K562 (cell line): ENCODE results near the gene SCARB2. TPM values are rescaled to one million over a fixed set of nuclear protein-coding genes. Genes with fewer than 3 reads are reported as not detected.

ENCODE experiments used
- HLTF ChIP-seq: fragments of 450-650 bp; IDR thresholded peaks from 2 replicates; pipeline ENCODE4 v1.6.1; 2016
- HMG20B ChIP-seq: fragments of 250-450 bp; sonication (Bioruptor Pico); IDR thresholded peaks from 2 replicates; pipeline ENCODE4 v1.5.0; 2021; ENCODE audit warnings: mild to moderate bottlenecking
- NCOA1 ChIP-seq: fragments of 450-650 bp; IDR thresholded peaks from 2 replicates; pipeline ENCODE4 v1.6.1; 2016; ENCODE audit warnings: low read depth
- NR2C2 ChIP-seq, 2 experiments: fragments of 200-800 bp in 1 of 2; sonication (Bioruptor generic) in 1 of 2; sonication (generic) in 1 of 2; formaldehyde crosslinking in 1 of 2; IDR thresholded peaks; 2 replicates each; pipeline versions ENCODE4 v1.6.1 to v1.8.0; 2016 to 2022; ENCODE audit warnings: mild to moderate bottlenecking in 1 of 2, missing compliant biosample characterization in 1 of 2, missing genetic modification characterization in 1 of 2, missing genetic modification reagents in 1 of 2
- NR4A1 ChIP-seq, 2 experiments: fragments of 250-450 bp in 1 of 2; fragments of 450-650 bp in 1 of 2; sonication (Bioruptor Pico) in 1 of 2; IDR thresholded peaks; 2 replicates each; pipeline versions ENCODE4 v1.4.0 to v1.6.1; 2016 to 2020; ENCODE audit warnings: mild to moderate bottlenecking in 2 of 2, missing compliant biosample characterization in 1 of 2, missing genetic modification characterization in 1 of 2, moderate library complexity in 1 of 2
- RAD51 ChIP-seq: fragments of 450-650 bp; IDR thresholded peaks from 2 replicates; pipeline ENCODE4 v1.7.1; 2016; ENCODE audit warnings: low read depth, mild to moderate bottlenecking, borderline replicate concordance
- SLC30A9 ChIP-seq: fragments of 250-450 bp; sonication (Bioruptor Pico); IDR thresholded peaks from 2 replicates; pipeline ENCODE4 v1.8.0; 2022; ENCODE audit warnings: mild to moderate bottlenecking, moderate library complexity
- SMARCA4 ChIP-seq: fragments of 450-650 bp; IDR thresholded peaks from 2 replicates; pipeline ENCODE4 v1.6.1; 2016
- SMC3 ChIP-seq: conservative IDR thresholded peaks from 2 replicates; pipeline ENCODE4 v1.6.1; 2011; ENCODE audit warnings: low read depth, low read length, improper control_type of control experiment; ENCODE audit not compliant: insufficient read depth
- SRSF7 ChIP-seq: fragments of 200-400 bp; formaldehyde crosslinking; optimal IDR thresholded peaks from 2 replicates; pipeline ENCODE3; 2017; ENCODE audit warnings: mild to moderate bottlenecking, low read depth, low read length
- ZFX ChIP-seq: sonication (generic); formaldehyde crosslinking; IDR thresholded peaks from 2 replicates; pipeline ENCODE4 v1.8.0; 2022; ENCODE audit warnings: mild to moderate bottlenecking, missing genetic modification reagents, moderate library complexity
- ZNF717 ChIP-seq: fragments of 250-450 bp; sonication (Bioruptor Pico); IDR thresholded peaks from 2 replicates; pipeline ENCODE4 v1.5.0; 2021
- polyA plus RNA-seq, 8 experiments: library from polyadenylated mRNA; depleted of rRNA in 4 of 8; stranded (reverse) in 5 of 8; unstranded in 3 of 8; fragments of >200 nt; fragmentation: Nextera tagmentation in 2 of 8; fragmentation: Illumina TruSeq in 1 of 8; extraction: Ambion mirVana in 2 of 8; extraction: Trizol in 1 of 8; gene quantifications; 2 replicates each; pipeline versions ENCODE4 v1.2.1 to v1.2.3, GENCODE V29; 2011 to 2014; ENCODE audit warnings: inconsistent platforms in 1 of 8, missing spikeins in 1 of 8
- total RNA-seq, 7 experiments: library from RNA; depleted of rRNA in 6 of 7; stranded (reverse); fragments of >200 nt in 6 of 7; fragmentation: Illumina TruSeq in 2 of 7; extraction: Trizol in 2 of 7; gene quantifications; 2 replicates each; pipeline versions ENCODE4 v1.2.1 to v1.2.3, GENCODE V29; 2011 to 2021; ENCODE audit warnings: low replicate concordance in 1 of 7
- TF ChIP-seq, protein P1 (sequence below): fragments of 250-450 bp; sonication (Bioruptor Pico); IDR thresholded peaks from 2 replicates; pipeline ENCODE4 v1.8.0; 2022; ENCODE audit warnings: inconsistent platforms, mild to moderate bottlenecking, moderate library complexity, borderline replicate concordance
- TF ChIP-seq, protein P2 (sequence below), 3 experiments: fragments of 200-800 bp in 1 of 3; sonication (Bioruptor generic) in 1 of 3; sonication (generic) in 1 of 3; formaldehyde crosslinking in 1 of 3; IDR thresholded peaks; 2 replicates each; pipeline versions ENCODE4 v1.6.1 to v1.8.0; 2016 to 2022; ENCODE audit warnings: mild to moderate bottlenecking in 2 of 3, missing compliant biosample characterization in 2 of 3, missing genetic modification characterization in 2 of 3, missing genetic modification reagents in 1 of 3
- TF ChIP-seq, protein P3 (sequence below): fragments of 450-650 bp; IDR thresholded peaks from 2 replicates; pipeline ENCODE4 v1.6.1; 2014; ENCODE audit warnings: low read depth, mild to moderate bottlenecking, moderate library complexity, borderline replicate concordance
- TF ChIP-seq, protein P4 (sequence below): fragments of 250-450 bp; sonication (Bioruptor Pico); IDR thresholded peaks from 2 replicates; pipeline ENCODE4 v1.8.0; 2021; ENCODE audit warnings: moderate library complexity, mild to moderate bottlenecking, inconsistent platforms
- TF ChIP-seq, protein P5 (sequence below): fragments of 450-650 bp; IDR thresholded peaks from 2 replicates; pipeline ENCODE4 v1.6.1; 2016
- TF ChIP-seq, protein P6 (sequence below): fragments of 450-650 bp; conservative IDR thresholded peaks from 2 replicates; pipeline ENCODE4 v1.6.1; 2016; ENCODE audit warnings: missing genetic modification characterization, low read depth, mild to moderate bottlenecking, control low read depth, missing compliant biosample characterization

Gene SCARB2
- total and polyA plus RNA-seq, 9 of the 15 experiments (the other 6 are each of a cell fraction or from before 2014, with no cell fraction given), result 6.1 to 25.8 (median 17.8) TPM

DNA sequence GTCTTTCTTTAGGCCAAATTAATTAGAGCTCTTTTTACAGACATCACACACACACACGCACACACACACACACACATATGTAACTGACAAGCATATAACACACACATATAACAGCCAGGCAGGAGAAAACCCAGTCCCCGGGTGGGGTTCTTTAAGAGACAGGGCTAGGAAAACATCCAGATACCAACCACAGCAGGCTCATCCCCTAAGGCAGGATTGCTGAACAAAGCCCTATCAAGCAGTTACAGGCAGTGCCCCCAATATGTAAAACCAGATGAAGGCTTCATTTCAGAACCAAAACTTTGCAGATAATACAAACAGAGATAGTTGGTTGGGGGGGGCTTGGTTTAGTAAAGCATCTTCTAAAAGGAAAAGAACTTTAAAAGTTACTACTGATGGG, 19.9 kb upstream of the SCARB2 start (continued):
- TF ChIP-seq, protein P1, sequence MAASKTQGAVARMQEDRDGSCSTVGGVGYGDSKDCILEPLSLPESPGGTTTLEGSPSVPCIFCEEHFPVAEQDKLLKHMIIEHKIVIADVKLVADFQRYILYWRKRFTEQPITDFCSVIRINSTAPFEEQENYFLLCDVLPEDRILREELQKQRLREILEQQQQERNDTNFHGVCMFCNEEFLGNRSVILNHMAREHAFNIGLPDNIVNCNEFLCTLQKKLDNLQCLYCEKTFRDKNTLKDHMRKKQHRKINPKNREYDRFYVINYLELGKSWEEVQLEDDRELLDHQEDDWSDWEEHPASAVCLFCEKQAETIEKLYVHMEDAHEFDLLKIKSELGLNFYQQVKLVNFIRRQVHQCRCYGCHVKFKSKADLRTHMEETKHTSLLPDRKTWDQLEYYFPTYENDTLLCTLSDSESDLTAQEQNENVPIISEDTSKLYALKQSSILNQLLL (CRISPR knock-in tag), result no peak
- TF ChIP-seq HLTF (0 out of 2 replicates have a peak, but pooled peaks have one; percentile 50), ZFX (CRISPR knock-in tag) (no peak), SRSF7 (no peak), RAD51 (no peak), SLC30A9 (CRISPR knock-in tag) (no peak), ZNF717 (CRISPR knock-in tag) (no peak), NCOA1 (no peak), NR4A1 (CRISPR knock-in tag; IDR thresholded peaks at IDR 0.05) (no peak), NR4A1 (tag; IDR thresholded peaks at IDR 0.05) (no peak), SMARCA4 (peak; percentile 17; the same call in 1 of the 2 replicates), NR2C2 (CRISPR knock-in tag; IDR thresholded peaks at IDR 0.05) (no peak), NR2C2 (tag; IDR thresholded peaks at IDR 0.05) (no peak), SMC3 (no peak), HMG20B (CRISPR knock-in tag) (no peak)
- TF ChIP-seq, protein P2, sequence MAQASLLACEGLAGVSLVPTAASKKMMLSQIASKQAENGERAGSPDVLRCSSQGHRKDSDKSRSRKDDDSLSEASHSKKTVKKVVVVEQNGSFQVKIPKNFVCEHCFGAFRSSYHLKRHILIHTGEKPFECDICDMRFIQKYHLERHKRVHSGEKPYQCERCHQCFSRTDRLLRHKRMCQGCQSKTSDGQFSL (CRISPR knock-in tag; IDR thresholded peaks at IDR 0.05), result no peak
- TF ChIP-seq, protein P2 (tag; IDR thresholded peaks at IDR 0.05), result no peak
- TF ChIP-seq, protein P3, sequence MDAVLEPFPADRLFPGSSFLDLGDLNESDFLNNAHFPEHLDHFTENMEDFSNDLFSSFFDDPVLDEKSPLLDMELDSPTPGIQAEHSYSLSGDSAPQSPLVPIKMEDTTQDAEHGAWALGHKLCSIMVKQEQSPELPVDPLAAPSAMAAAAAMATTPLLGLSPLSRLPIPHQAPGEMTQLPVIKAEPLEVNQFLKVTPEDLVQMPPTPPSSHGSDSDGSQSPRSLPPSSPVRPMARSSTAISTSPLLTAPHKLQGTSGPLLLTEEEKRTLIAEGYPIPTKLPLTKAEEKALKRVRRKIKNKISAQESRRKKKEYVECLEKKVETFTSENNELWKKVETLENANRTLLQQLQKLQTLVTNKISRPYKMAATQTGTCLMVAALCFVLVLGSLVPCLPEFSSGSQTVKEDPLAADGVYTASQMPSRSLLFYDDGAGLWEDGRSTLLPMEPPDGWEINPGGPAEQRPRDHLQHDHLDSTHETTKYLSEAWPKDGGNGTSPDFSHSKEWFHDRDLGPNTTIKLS, result 0 out of 2 replicates have a peak, but pooled peaks have one; percentile 3
- TF ChIP-seq, protein P4, sequence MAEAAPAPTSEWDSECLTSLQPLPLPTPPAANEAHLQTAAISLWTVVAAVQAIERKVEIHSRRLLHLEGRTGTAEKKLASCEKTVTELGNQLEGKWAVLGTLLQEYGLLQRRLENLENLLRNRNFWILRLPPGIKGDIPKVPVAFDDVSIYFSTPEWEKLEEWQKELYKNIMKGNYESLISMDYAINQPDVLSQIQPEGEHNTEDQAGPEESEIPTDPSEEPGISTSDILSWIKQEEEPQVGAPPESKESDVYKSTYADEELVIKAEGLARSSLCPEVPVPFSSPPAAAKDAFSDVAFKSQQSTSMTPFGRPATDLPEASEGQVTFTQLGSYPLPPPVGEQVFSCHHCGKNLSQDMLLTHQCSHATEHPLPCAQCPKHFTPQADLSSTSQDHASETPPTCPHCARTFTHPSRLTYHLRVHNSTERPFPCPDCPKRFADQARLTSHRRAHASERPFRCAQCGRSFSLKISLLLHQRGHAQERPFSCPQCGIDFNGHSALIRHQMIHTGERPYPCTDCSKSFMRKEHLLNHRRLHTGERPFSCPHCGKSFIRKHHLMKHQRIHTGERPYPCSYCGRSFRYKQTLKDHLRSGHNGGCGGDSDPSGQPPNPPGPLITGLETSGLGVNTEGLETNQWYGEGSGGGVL (CRISPR knock-in tag), result no peak
- TF ChIP-seq, protein P5, sequence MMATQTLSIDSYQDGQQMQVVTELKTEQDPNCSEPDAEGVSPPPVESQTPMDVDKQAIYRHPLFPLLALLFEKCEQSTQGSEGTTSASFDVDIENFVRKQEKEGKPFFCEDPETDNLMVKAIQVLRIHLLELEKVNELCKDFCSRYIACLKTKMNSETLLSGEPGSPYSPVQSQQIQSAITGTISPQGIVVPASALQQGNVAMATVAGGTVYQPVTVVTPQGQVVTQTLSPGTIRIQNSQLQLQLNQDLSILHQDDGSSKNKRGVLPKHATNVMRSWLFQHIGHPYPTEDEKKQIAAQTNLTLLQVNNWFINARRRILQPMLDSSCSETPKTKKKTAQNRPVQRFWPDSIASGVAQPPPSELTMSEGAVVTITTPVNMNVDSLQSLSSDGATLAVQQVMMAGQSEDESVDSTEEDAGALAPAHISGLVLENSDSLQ, result no peak
- TF ChIP-seq, protein P6, sequence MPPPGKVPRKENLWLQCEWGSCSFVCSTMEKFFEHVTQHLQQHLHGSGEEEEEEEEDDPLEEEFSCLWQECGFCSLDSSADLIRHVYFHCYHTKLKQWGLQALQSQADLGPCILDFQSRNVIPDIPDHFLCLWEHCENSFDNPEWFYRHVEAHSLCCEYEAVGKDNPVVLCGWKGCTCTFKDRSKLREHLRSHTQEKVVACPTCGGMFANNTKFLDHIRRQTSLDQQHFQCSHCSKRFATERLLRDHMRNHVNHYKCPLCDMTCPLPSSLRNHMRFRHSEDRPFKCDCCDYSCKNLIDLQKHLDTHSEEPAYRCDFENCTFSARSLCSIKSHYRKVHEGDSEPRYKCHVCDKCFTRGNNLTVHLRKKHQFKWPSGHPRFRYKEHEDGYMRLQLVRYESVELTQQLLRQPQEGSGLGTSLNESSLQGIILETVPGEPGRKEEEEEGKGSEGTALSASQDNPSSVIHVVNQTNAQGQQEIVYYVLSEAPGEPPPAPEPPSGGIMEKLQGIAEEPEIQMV (tag), result no peak
